ENCODE results near the gene LEF1.

Gene LEF1

DNA sequence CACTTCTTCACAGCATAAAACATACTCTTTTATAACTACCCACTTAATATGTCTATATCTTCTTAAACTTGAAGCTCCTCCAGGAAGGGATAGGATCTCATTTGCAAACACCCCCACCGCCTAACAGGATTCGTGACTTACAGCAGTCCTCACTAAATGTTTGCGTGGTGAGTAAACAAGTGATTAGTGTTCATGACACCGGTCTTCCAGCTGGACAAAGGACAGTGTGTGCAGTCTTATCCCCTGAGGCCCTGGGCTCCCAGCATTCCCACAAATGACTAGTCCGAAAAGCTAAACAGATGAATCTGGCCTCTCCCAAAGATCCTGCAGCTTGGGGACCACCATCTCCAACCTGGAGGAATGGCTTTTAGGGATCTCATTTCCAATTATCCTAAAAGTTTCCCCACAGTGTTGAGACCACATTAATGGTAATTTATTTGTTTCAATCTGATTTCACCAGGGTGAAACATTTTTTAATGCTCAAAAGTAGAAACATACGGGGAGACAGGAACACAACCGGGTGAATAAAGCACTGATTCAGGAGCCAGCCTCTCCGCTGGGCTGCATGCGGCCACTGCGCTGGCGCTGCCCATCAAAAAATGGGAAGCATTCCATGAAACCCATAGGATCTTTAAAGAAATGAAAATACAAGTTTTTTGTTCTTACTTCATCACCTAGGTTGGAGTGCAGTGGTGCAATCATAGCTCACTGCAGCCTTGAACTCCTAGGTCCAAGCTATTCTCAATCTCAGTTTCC, 109.9 kb downstream of the LEF1 start:
- no peak for DNase-seq (ENCODE audit: low read depth)
- H3K4me3 ChIP-seq (ENCODE audit: low read depth, low read length), result no peak overlapping the region
- TF ChIP-seq, protein P1, sequence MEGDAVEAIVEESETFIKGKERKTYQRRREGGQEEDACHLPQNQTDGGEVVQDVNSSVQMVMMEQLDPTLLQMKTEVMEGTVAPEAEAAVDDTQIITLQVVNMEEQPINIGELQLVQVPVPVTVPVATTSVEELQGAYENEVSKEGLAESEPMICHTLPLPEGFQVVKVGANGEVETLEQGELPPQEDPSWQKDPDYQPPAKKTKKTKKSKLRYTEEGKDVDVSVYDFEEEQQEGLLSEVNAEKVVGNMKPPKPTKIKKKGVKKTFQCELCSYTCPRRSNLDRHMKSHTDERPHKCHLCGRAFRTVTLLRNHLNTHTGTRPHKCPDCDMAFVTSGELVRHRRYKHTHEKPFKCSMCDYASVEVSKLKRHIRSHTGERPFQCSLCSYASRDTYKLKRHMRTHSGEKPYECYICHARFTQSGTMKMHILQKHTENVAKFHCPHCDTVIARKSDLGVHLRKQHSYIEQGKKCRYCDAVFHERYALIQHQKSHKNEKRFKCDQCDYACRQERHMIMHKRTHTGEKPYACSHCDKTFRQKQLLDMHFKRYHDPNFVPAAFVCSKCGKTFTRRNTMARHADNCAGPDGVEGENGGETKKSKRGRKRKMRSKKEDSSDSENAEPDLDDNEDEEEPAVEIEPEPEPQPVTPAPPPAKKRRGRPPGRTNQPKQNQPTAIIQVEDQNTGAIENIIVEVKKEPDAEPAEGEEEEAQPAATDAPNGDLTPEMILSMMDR (conservative IDR thresholded peaks at IDR 0.05; ENCODE audit: low read depth, low read length), result no peak

DNA sequence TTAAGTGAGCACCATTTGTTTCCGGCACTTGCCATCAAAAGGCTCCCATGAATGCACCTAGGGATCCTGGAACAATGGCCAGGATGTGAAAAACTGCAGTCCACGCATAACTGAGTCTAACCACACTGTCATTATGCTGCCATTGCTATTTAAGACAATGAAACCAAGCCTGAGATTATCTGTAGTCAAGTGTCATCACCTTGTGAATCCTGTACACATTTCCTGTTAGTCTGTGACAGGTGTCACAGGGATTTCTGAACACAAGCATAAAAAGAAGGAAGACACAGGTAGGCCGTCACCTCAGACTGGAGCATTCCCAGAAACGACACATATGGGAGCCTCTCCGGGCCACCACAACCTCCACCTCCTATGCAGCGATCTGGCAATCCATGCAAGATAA, 112.3 kb downstream of the LEF1 start:
- no peak overlapping the region for H3K4me3 ChIP-seq (ENCODE audit: low read depth, low read length)
- TF ChIP-seq, protein P1 (conservative IDR thresholded peaks at IDR 0.05; ENCODE audit: low read depth, low read length), result no peak
- no peak for DNase-seq (ENCODE audit: low read depth)

DNA sequence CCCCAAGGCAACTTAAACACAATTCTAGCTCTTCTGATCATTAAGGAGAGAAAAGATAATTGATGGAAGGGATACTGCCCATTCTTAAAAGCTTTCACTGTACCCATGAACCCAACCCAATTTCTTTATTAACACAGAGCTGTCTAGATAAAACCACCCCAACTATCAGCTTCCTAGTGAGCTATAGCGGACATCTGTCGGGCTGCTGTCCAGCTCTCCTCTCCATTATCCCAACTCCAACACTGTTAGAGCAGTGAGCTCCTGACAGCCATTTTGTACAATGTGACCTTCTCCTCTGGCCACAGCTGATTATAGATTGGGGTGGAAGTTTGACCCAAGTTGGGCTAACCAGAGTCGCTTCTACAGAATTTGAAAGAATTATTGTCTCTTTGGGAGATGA, 112.9 kb downstream of the LEF1 start:
- no peak overlapping the region for H3K4me3 ChIP-seq (ENCODE audit: low read depth, low read length)
- no peak for DNase-seq (ENCODE audit: low read depth)
- TF ChIP-seq, protein P1 (conservative IDR thresholded peaks at IDR 0.05; ENCODE audit: low read depth, low read length), result no peak

DNA sequence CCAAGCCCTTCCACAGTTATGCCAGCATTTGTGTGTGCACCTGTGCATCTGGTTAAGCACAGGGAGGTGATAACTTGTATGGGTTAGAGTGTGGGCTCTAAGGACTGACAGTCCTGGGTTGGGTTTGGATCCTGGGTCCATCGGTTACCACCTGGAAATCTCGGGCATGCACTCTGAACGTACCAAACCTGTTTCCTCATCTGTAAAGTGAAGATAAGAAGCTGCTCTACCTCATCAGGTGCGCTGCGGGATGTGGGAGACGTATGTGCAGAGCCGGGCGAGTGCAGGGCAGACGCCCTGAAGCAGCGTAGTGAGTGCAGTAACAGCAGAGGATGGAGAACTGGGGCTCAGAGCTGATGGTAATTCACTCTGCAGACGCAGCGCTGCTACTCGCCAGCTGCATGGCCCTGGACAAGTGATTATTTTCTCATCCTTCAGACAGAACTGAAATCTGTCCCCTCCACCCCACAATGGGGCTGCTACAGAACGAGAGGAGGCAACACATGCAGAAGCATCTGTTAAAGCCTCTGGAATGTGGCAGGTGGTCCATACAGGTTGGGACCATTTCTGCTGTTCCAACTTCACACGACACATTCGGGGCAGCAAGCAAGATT, 114.6 kb downstream of the LEF1 start:
- DNase-seq (ENCODE audit: low read depth), result no peak
- H3K4me3 ChIP-seq (ENCODE audit: low read depth, low read length), result no peak overlapping the region
- TF ChIP-seq, protein P1 (conservative IDR thresholded peaks at IDR 0.05; ENCODE audit: low read depth, low read length), result no peak

DNA sequence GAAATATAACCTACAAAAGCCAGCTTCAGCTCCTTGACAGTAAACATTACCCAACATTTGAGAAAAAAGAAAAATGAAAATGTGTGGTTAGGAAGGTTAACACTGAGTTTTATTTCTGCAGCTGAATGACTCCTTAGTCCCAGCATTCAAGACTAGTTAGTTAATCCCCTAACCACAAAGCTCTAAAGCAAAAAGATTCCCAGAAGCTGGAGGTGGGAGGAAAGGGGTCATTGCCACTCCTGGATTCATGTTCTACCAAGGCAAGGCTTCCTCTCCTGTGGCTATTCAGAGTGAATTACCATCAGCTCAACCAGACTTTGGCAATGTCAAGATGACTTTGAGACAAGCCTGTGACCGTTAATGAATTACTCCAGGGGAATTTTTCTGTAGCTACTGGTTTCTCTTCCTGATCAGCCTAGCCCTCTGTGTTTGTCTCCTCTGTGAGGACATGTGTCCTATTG, 115.5 kb downstream of the LEF1 start:
- DNase-seq (ENCODE audit: low read depth), result no peak
- H3K4me3 ChIP-seq (ENCODE audit: low read depth, low read length), result no peak overlapping the region
- TF ChIP-seq, protein P1 (conservative IDR thresholded peaks at IDR 0.05; ENCODE audit: low read depth, low read length), result no peak

DNA sequence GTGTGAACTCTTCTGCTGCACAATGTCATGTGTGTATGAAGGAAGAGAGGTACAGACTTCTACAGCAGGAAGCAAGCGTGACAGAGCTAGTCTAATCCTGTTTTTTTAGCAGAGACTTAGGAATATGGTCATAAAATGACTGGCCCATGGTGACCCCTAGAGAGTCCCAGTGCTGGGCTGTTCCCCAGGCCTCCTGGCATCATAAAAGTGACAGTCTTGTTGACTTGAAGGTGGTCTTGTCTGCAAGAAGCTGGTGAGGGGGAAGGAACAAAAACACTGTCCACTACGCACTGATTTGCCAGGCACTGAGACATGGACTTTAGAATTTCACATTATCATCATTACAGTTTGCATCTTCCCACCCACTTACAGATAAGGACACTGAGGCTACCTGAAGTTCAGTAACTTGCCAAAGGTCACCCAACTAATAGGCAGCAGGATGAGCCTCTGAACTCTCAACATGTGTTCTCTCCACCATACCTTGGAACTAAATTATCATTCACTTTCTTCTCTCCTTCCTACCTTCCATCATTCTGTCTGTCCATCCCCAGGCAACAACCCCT, 116.1 kb downstream of the LEF1 start:
- no peak overlapping the region for H3K4me3 ChIP-seq (ENCODE audit: low read depth, low read length)
- TF ChIP-seq, protein P1 (conservative IDR thresholded peaks at IDR 0.05; ENCODE audit: low read depth, low read length), result no peak
- DNase-seq (ENCODE audit: low read depth), result no peak
